ENCODE results near the gene MAP2K5. TPM values are rescaled to one million over a fixed set of nuclear protein-coding genes. Genes with fewer than 3 reads are reported as not detected.

MAP2K5 gene
- total RNA-seq, 2 experiments from 2014 or later, result 16.9 to 17.4 TPM

DNA sequence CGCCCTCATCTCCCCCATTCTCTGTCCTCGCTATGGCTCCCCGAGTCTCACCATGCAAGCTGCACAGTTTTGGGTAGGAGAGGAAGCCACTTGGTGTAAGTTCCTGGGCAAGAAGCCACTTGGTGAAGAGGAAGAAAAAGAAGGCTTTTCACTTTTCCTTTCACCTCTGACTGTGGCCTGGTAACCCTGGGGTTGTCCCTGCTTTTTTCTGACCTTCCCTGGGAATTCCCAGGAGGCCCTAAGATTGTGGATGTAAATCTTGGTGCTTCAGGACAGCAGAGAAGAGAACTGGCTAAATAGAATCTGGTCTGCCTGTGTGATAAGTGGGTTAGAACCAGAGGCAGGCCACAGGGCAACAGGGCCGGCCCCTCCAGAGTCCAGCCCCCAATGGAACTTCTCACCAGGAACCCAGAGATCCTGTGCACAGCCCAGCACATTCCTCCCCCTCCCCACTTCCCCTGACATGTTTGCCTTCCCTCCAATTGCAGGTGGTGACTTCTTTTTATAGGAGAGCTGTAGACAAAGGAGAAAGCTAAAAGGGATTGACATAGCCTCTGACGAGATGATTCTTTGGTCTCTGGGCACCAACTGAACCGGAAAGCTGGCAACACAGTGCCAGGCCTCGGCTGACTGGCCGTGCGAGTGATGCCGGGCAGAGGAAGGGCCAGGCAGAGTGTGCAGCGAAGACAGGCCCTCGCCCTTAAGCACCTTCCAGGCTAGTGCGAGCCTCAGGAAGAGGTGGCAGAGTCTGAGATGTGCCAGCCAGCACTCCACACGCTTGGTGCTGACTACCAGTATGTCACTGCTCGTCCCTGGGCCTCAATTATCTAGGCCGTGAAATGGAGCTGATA, 263.4 kb downstream of the MAP2K5 start:
- no peaks in the 10 kb centered on the region for H3K36me3 Mint-ChIP-seq (ENCODE audit: low read depth)
- no peak overlapping the region for H3K27ac Mint-ChIP-seq
- ChIA-PET CTCF (no interaction called here), POLR2A (no interaction called here)
- H3K4me1 Mint-ChIP-seq, result no peaks in the 10 kb centered on the region
- no peaks in the 10 kb centered on the region for H3K27me3 Mint-ChIP-seq
- no peak overlapping the region for H3K4me3 Mint-ChIP-seq
- DNase-seq, result no peak
- no peaks in the 10 kb centered on the region for H3K9me3 Mint-ChIP-seq

DNA sequence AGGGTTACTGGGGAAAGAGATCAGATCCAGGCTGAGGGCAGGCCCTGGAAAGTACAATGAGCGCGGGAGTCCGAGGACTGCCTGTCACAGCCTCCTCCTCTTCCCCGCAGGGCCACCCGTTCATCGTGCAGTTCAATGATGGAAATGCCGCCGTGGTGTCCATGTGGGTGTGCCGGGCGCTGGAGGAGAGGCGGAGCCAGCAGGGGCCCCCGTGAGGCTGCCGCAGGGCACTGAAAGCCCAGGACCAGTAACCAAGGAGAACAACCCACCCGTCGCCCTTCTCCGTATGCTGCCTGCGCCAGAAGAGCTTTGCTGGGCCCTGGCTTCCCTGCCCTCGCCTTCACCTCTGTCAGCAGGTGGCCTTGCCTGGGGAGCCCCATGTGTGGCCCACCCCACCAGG, 264.0 kb downstream of the MAP2K5 start:
- Mint-ChIP-seq H3K36me3 (ENCODE audit: low read depth) (no peaks in the 10 kb centered on the region), H3K27me3 (no peaks in the 10 kb centered on the region), H3K9me3 (no peaks in the 10 kb centered on the region), H3K27ac (no peak overlapping the region), H3K4me1 (no peaks in the 10 kb centered on the region), H3K4me3 (no peak overlapping the region)
- POLR2A ChIA-PET, result no interaction called here
- CTCF ChIA-PET, result no interaction called here
- no peak for DNase-seq

DNA sequence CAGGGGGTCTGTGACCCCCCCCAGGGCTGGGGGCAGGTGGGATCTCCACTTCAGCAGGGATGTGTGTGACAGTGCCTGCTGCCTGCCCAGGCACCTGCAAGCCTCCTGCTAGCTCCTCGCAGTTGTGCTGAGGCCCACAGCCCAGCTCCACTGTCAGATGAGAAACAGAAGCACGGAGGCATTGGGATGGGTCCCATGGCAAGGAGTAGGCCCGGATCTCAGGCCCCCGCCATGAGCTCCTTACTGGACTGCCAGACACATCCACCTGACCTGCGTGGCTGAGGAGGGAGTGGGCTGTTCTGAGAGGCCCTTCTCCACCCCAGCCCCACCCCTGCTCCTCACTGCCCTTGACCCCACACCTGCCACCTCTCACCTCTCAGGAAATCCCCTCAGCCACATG, 264.6 kb downstream of the MAP2K5 start:
- Mint-ChIP-seq H3K27me3 (peaks cover 2% of the 10 kb centered on the region), H3K4me3 (no peak overlapping the region), H3K4me1 (no peaks in the 10 kb centered on the region), H3K36me3 (ENCODE audit: low read depth) (no peaks in the 10 kb centered on the region), H3K27ac (no peak overlapping the region), H3K9me3 (no peaks in the 10 kb centered on the region)
- POLR2A ChIA-PET, result no interaction called here
- CTCF ChIA-PET, result no interaction called here
- DNase-seq, result no peak

DNA sequence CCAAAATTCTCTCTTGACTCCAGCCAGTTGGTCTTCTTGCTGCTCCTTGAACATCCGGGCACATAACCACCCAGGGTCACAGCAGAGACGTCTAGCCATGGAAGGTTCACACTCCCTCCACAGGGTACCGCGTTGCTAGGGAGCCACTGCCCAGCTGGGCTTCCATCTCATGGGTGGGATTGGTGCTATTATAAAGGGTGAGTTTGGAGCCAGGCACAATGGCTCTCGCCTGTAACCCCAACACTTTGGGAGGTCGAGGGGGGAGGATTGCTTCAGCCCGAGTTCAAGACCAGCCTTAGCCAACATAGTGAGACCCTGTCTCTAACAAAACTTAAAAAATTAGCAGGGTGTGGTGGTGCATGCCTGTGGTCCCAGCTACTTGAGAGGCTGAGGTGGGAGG, 265.3 kb downstream of the MAP2K5 start:
- Mint-ChIP-seq H3K4me3 (no peak overlapping the region), H3K9me3 (no peaks in the 10 kb centered on the region), H3K36me3 (ENCODE audit: low read depth) (no peaks in the 10 kb centered on the region), H3K27me3 (peaks cover 2% of the 10 kb centered on the region), H3K4me1 (peaks cover 2% of the 10 kb centered on the region), H3K27ac (no peak overlapping the region)
- ChIA-PET CTCF (no interaction called here), POLR2A (no interaction called here)
- no peak for DNase-seq

DNA sequence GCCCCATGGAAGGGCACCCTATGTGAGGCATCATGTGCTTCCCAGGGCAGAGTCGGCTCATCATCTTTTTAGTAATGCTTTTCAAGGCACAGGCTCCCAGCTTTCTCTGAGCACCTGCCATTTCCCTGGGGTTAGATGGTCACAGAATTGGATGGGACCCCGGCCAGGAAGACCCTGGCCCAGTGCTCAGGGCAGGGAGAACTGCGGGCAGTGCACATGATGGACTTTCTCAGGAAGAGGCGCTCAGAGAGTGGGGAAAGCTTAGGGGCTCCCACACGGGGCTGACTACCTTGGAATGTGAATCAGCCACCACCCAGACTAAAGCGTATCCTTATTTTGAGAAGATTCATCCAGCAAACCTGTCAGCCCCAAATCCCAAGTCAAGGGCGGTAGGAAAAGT, 266.3 kb downstream of the MAP2K5 start:
- no peak overlapping the region for H3K4me3 Mint-ChIP-seq
- peaks cover 2% of the 10 kb centered on the region for H3K4me1 Mint-ChIP-seq
- CTCF ChIA-PET, result no interaction called here
- POLR2A ChIA-PET, result no interaction called here
- no peak for DNase-seq
- no peak overlapping the region for H3K27ac Mint-ChIP-seq
- H3K9me3 Mint-ChIP-seq, result no peaks in the 10 kb centered on the region
- H3K27me3 Mint-ChIP-seq, result peaks cover 6% of the 10 kb centered on the region
- H3K36me3 Mint-ChIP-seq (ENCODE audit: low read depth), result no peaks in the 10 kb centered on the region

DNA sequence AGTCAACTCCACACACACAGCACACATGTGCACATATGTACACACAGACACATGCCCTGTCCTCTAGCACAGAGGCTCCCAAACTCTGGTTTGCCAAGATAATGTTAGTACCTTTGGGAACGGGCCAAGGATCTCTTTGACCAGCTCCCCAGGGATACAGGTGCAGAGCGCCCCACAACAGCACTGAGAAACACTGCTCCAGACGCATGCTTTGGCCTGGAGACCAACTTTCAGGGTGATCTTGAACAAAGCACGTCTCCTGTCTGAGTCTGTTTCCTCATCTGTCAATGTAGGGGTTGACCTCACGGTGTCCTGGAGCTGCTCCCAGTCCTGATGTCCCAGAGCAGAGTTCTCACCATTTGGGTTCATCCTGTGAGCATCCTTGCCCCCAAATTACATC, 266.9 kb downstream of the MAP2K5 start:
- no peak overlapping the region for H3K27ac Mint-ChIP-seq
- H3K4me1 Mint-ChIP-seq, result peaks cover 2% of the 10 kb centered on the region
- POLR2A ChIA-PET, result no interaction called here
- no peaks in the 10 kb centered on the region for H3K9me3 Mint-ChIP-seq
- no peak overlapping the region for H3K4me3 Mint-ChIP-seq
- CTCF ChIA-PET, result no interaction called here
- no peak for DNase-seq
- H3K27me3 Mint-ChIP-seq, result peaks cover 6% of the 10 kb centered on the region
- H3K36me3 Mint-ChIP-seq (ENCODE audit: low read depth), result no peaks in the 10 kb centered on the region

DNA sequence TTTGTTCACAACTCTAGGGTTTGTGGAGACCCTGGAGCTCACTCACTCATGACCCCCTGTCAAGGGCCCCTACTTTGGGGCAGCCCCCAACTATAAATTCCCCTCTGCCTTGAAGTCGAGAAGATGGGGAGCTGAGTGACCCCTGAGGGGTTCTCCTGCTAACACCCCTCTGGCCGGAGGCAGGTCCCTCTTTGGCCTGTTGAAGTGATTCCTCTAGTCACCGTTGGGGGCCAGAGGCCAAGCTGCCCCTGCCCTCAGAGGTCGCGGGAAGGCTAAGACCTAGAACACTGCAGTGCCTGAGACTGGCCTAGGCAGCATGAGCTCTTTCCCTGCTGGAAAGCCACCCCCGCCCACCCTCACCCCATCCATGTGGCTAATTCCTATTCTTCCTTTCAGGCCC, 267.4 kb downstream of the MAP2K5 start:
- H3K27me3 Mint-ChIP-seq, result peaks cover 6% of the 10 kb centered on the region
- no peaks in the 10 kb centered on the region for H3K36me3 Mint-ChIP-seq (ENCODE audit: low read depth)
- ChIA-PET CTCF (interaction anchor here (0.7 kb wide), 1 partner anchor 65 kb away, joined by 3 read pairs; no protein-coding TSS in a partner anchor), POLR2A (no interaction called here)
- DNase-seq, result no peak
- no peak overlapping the region for H3K27ac Mint-ChIP-seq
- H3K4me3 Mint-ChIP-seq, result no peak overlapping the region
- H3K9me3 Mint-ChIP-seq, result no peaks in the 10 kb centered on the region
- peaks cover 2% of the 10 kb centered on the region for H3K4me1 Mint-ChIP-seq

DNA sequence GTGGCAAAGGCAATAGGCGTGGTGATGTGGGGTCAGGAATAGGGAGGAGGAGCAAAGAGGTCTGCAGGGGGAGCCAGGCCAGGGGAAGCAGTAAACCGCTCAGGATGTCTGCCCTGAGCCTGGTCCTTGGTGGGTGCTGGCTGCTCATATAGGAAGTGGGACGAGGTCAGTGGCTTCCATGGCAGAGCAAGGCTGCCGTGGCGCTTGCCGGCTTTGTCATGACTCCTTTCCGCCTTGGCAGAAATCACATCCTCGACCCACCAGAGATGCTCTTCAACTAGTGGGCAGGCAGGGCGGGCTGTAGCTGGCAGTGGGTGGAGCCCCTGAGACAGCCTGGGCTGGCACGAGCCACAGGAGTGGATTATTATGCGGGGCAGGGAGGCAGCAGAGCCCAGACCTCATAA, 269.7 kb downstream of the MAP2K5 start:
- no peak overlapping the region for H3K27ac Mint-ChIP-seq
- H3K4me1 Mint-ChIP-seq, result peaks cover 2% of the 10 kb centered on the region
- H3K27me3 Mint-ChIP-seq, result peaks cover 13% of the 10 kb centered on the region
- ChIA-PET POLR2A (no interaction called here), CTCF (no interaction called here)
- DNase-seq, result no peak
- no peaks in the 10 kb centered on the region for H3K36me3 Mint-ChIP-seq (ENCODE audit: low read depth)
- no peaks in the 10 kb centered on the region for H3K9me3 Mint-ChIP-seq
- no peak overlapping the region for H3K4me3 Mint-ChIP-seq

DNA sequence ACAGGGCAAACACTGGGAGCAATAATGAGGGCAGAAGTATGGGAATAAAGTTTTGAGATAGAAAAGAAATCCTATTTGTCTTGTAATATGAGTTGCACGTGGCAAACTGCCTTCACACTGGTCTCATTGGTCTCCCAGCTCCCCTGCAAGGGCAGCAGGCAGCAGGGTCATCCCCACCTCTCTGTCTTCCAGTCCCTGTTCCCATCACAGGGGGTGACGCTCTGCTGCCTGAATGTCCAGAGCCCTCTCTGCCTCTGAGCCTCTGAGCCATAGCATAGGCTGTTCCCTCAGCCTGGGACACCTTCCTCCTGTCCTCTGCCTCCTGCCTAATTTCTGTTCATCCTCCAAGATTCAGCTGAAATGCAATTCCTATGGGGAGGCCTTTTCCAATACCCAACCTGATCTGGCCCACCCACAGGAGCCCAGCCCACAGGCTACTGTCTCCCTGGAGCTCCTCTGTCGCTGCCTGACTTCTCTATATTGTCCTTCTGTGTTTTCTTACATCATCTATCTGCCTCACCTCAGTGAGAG, 270.7 kb downstream of the MAP2K5 start:
- ChIA-PET CTCF (no interaction called here), POLR2A (no interaction called here)
- peaks cover 21% of the 10 kb centered on the region for H3K27me3 Mint-ChIP-seq
- peaks cover 2% of the 10 kb centered on the region for H3K4me1 Mint-ChIP-seq
- H3K36me3 Mint-ChIP-seq (ENCODE audit: low read depth), result no peaks in the 10 kb centered on the region
- H3K4me3 Mint-ChIP-seq, result no peak overlapping the region
- H3K27ac Mint-ChIP-seq, result no peak overlapping the region
- DNase-seq, result no peak
- H3K9me3 Mint-ChIP-seq, result no peaks in the 10 kb centered on the region

DNA sequence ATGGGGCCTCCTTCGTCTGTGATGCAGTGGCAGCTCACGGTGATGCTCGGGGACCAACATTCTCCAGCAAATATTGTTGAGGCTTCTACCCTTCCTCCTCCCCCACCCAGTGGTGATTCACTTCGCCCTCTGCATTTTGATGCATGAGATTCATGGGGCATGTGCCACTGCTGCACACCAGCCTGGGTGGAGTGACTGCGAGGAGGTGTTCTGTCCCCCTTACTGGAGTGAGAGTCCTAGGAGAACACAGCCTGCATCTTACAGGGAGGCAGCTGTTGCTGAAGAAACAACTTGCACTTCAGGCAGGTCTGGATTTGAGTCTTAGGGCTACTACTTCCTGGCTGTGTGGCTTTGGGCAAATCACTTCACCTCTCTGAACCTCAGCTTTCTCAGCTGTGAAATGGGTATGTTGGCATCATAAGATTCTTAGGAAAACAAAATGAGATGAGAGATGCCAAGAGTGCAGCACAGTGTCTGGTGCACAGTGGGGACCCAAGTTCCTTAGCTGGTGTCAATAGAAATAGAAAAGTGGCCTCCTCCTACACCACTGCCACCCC, 272.6 kb downstream of the MAP2K5 start:
- POLR2A ChIA-PET, result no interaction called here
- Mint-ChIP-seq H3K36me3 (ENCODE audit: low read depth) (no peaks in the 10 kb centered on the region), H3K9me3 (no peaks in the 10 kb centered on the region), H3K27me3 (peaks cover 37% of the 10 kb centered on the region), H3K4me3 (no peak overlapping the region), H3K4me1 (peaks cover 2% of the 10 kb centered on the region), H3K27ac (no peak overlapping the region)
- DNase-seq, result no peak
- CTCF ChIA-PET, result no interaction called here

DNA sequence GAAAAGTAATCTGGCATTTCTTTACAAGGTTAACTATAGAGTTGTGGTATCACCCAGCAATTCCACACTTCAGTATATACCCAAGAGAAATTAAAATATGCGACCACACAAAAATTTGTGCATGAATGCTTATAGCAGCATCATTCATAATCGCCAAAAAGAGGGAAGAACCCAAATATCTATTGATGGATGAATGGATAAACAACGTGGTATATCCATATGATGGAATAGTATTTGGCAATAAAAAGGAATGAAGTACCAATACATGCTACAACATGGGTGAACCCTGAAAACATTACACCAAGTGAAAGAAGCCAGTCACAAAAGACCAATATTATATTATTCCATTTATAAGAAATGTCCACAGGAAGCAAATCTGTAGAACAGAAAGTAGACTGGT, 274.2 kb downstream of the MAP2K5 start:
- H3K9me3 Mint-ChIP-seq, result no peaks in the 10 kb centered on the region
- DNase-seq, result no peak
- peaks cover 2% of the 10 kb centered on the region for H3K4me1 Mint-ChIP-seq
- H3K27ac Mint-ChIP-seq, result no peak overlapping the region
- ChIA-PET POLR2A (no interaction called here), CTCF (no interaction called here)
- peaks cover 52% of the 10 kb centered on the region for H3K27me3 Mint-ChIP-seq
- peaks cover 4% of the 10 kb centered on the region for H3K36me3 Mint-ChIP-seq (ENCODE audit: low read depth)
- no peak overlapping the region for H3K4me3 Mint-ChIP-seq

DNA sequence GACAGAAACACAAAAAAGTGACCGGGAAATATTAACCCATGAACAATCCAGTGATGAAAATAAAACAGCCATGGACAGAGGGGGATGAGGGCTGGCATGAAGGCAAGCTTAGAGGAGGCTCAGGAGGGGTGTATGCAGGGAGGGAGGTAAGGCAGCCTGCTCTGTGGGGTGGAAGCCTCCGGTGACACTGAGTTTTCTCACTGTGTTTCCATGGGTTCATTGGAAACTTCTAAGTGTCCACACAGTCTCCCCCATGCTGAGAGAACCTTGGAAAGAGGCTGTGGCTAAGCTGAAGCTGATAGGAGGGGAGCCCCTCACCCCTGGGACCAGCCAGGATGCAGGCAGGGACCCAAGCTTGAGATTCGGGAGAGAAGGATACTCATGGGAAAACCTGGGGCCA, 276.0 kb downstream of the MAP2K5 start:
- Mint-ChIP-seq H3K27me3 (peaks cover 60% of the 10 kb centered on the region), H3K4me3 (no peak overlapping the region), H3K9me3 (no peaks in the 10 kb centered on the region), H3K27ac (no peak overlapping the region), H3K36me3 (ENCODE audit: low read depth) (peaks cover 7% of the 10 kb centered on the region), H3K4me1 (peaks cover 3% of the 10 kb centered on the region)
- DNase-seq, result no peak
- ChIA-PET CTCF (interaction anchor here (0.7 kb wide), 1 partner anchor 246 kb away, joined by 3 read pairs; no protein-coding TSS in a partner anchor), POLR2A (no interaction called here)

DNA sequence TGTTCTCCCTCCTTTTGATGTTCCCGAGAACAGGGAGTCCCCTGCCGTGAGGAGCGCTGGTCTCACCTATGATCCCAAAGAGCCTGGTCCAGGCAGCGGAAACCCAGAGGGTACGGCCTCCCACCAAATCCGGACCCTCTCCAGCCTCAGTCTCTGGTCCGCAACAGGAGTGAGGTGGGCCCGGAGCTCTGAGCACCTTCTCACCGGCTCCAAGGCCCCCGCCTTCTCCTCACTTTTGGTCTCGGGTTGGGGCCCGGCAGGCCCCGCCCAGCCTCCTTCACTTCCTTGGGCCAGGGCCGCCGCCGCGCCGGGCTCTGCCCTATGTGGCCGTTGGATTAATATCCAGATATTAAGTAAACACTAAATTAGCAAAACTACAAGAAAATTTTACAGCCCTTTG, 277.1 kb downstream of the MAP2K5 start:
- DNase-seq, result no peak
- peaks cover 11% of the 10 kb centered on the region for H3K4me1 Mint-ChIP-seq
- H3K27ac Mint-ChIP-seq, result no peak overlapping the region
- ChIA-PET CTCF (no interaction called here), POLR2A (no interaction called here)
- H3K27me3 Mint-ChIP-seq, result peaks cover 72% of the 10 kb centered on the region
- no peaks in the 10 kb centered on the region for H3K9me3 Mint-ChIP-seq
- peaks cover 14% of the 10 kb centered on the region for H3K36me3 Mint-ChIP-seq (ENCODE audit: low read depth)
- H3K4me3 Mint-ChIP-seq, result no peak overlapping the region

Measured in activated CD4-positive, alpha-beta memory T cell treated with anti-CD3 and anti-CD28 coated beads, Interleukin-2, amount 10 ng/mL, durations not matched to agents 7 days and 5 days (primary cell).